H1 (cell line): ENCODE measurements around the gene EPB41L2. TPM values are rescaled to one million over a fixed set of nuclear protein-coding genes. Genes with fewer than 3 reads are reported as not detected.

ENCODE experiments used
- CTCF ChIA-PET: fragments of 300-600 bp; sonication (Branson Sonifier 250); formaldehyde crosslinking; loops from one replicate; lab custom pipeline; 2021; ENCODE audit not compliant: partially characterized antibody; lab: Charles Lee
- POLR2A ChIA-PET: fragments of 300-600 bp; sonication (Branson Sonifier 250); formaldehyde crosslinking; loops from one replicate; lab custom pipeline; 2021; ENCODE audit warnings: inconsistent platforms; ENCODE audit not compliant: partially characterized antibody; lab: Charles Lee
- DNase-seq, 2 experiments: peaks; one replicate each; pipeline versions ENCODE4 v3.0.0 to v3.0.0-alpha.2; 2010 to 2022; ENCODE audit warnings: low spot score in 2 of 2, low read depth in 1 of 2, mixed read lengths in 1 of 2
- FAIRE-seq: peaks from 2 replicates; lab custom pipeline; 2011; peaks lifted over from hg19 to GRCh38; lab: Jason Lieb, UNC
- H2AFZ ChIP-seq: 2 replicates; pipeline ENCODE4 v1.8.1; 2012; ENCODE audit warnings: low read length, inconsistent platforms
- H2AK5ac ChIP-seq: 2 replicates; pipeline ENCODE4 v1.6.1; 2013; ENCODE audit warnings: low read depth, low read length
- H2BK120ac ChIP-seq: replicated peaks from 2 replicates; pipeline ENCODE3; 2013; ENCODE audit warnings: low read depth, low read length, inconsistent platforms
- H2BK12ac ChIP-seq: 2 replicates; pipeline ENCODE4 v1.6.1; 2013; ENCODE audit warnings: low read depth, low read length
- H2BK15ac ChIP-seq: 2 replicates; pipeline ENCODE4 v1.6.1; 2013; ENCODE audit warnings: low read length
- H2BK20ac ChIP-seq: 2 replicates; pipeline ENCODE4 v1.6.1; 2013; ENCODE audit warnings: low read length
- H2BK5ac ChIP-seq: 2 replicates; pipeline ENCODE4 v1.6.1; 2013; ENCODE audit warnings: low read depth, low read length
- H3K14ac ChIP-seq: 2 replicates; pipeline ENCODE4 v1.6.1; 2013; ENCODE audit warnings: inconsistent platforms; ENCODE audit not compliant: insufficient read length
- H3K18ac ChIP-seq: 2 replicates; pipeline ENCODE4 v1.6.1; 2013; ENCODE audit warnings: low read length; ENCODE audit errors: extremely low read depth
- H3K23ac ChIP-seq: 2 replicates; pipeline ENCODE4 v1.6.1; 2013; ENCODE audit warnings: inconsistent platforms; ENCODE audit not compliant: insufficient read length
- H3K23me2 ChIP-seq: 2 replicates; pipeline ENCODE4 v1.6.1; 2013; ENCODE audit warnings: low read depth, low read length
- H3K27ac ChIP-seq: 2 replicates; pipeline ENCODE4 v1.6.1; 2011; ENCODE audit warnings: low read depth, low read length, inconsistent platforms
- H3K27me3 ChIP-seq, 4 experiments: replicated peaks in 1 of 4; 1 replicate in 1 of 4; 2 replicates in 3 of 4; pipeline versions ENCODE4 v1.6.1 to v1.8.1; 2011 to 2013; ENCODE audit warnings: low read length in 3 of 4, mild to moderate bottlenecking in 3 of 4, inconsistent platforms in 2 of 4, mixed read lengths in 2 of 4, moderate library complexity in 1 of 4; ENCODE audit not compliant: control insufficient read depth in 3 of 4, insufficient read depth in 3 of 4; ENCODE audit errors: extremely low read depth in 1 of 4
- H3K36me3 ChIP-seq, 4 experiments: 2 replicates each; pipeline versions ENCODE4 v1.6.1 to v1.8.1; 2011 to 2013; ENCODE audit warnings: mild to moderate bottlenecking in 4 of 4, low read length in 3 of 4, moderate library complexity in 2 of 4, control low read depth in 1 of 4, inconsistent platforms in 1 of 4; ENCODE audit not compliant: insufficient read depth in 4 of 4, control insufficient read depth in 2 of 4
- H3K4ac ChIP-seq: replicated peaks from 2 replicates; pipeline ENCODE3; 2013; ENCODE audit warnings: low read length, low read depth, mixed read lengths, inconsistent platforms; ENCODE audit not compliant: insufficient read length
- H3K4me1 ChIP-seq, 4 experiments: replicated peaks in 1 of 4; 1 replicate in 1 of 4; 2 replicates in 3 of 4; pipeline versions ENCODE4 v1.6.1 to v1.8.1; 2011 to 2013; ENCODE audit warnings: low read length in 3 of 4, inconsistent platforms in 2 of 4, mixed read lengths in 1 of 4; ENCODE audit not compliant: insufficient read depth in 4 of 4, control insufficient read depth in 3 of 4
- H3K4me2 ChIP-seq, 2 experiments: 2 replicates each; pipeline versions ENCODE4 v1.6.1 to v1.8.1; 2011 to 2013; ENCODE audit warnings: low read depth in 2 of 2, low read length in 2 of 2, control low read depth in 1 of 2, inconsistent platforms in 1 of 2, mild to moderate bottlenecking in 1 of 2; ENCODE audit not compliant: insufficient read depth in 1 of 2
- H3K4me3 ChIP-seq, 4 experiments: fragments of 200-600, 300-600 bp in 1 of 4; sonication (generic), shearing (Covaris generic), sonication (Bioruptor Twin) in 1 of 4; 2 replicates each; pipeline versions ENCODE4 v1.5.1 to v1.8.1; 2011 to 2016; ENCODE audit warnings: low read length in 4 of 4, low read depth in 3 of 4, control low read depth in 2 of 4, inconsistent platforms in 2 of 4, mild to moderate bottlenecking in 2 of 4, mixed read lengths in 1 of 4, moderate library complexity in 1 of 4; ENCODE audit not compliant: insufficient read depth in 2 of 4; ENCODE audit errors: extremely low read depth in 1 of 4
- H3K56ac ChIP-seq: replicated peaks from 2 replicates; pipeline ENCODE3; 2013; ENCODE audit warnings: low read depth, mild to moderate bottlenecking, mixed read lengths, low read length, inconsistent platforms; ENCODE audit not compliant: insufficient read length
- H3K79me1 ChIP-seq: 2 replicates; pipeline ENCODE4 v1.6.1; 2013; ENCODE audit warnings: low read depth, low read length, control low read depth
- H3K79me2 ChIP-seq, 2 experiments: 2 replicates each; pipeline versions ENCODE4 v1.6.1 to v1.8.1; 2012 to 2013; ENCODE audit warnings: low read length in 2 of 2, mild to moderate bottlenecking in 2 of 2, inconsistent platforms in 1 of 2; ENCODE audit not compliant: insufficient read depth in 2 of 2, control insufficient read depth in 1 of 2
- H3K9ac ChIP-seq, 4 experiments: replicated peaks in 1 of 4; 1 replicate in 1 of 4; 2 replicates in 3 of 4; pipeline versions ENCODE4 v1.6.1 to v1.8.1; 2011 to 2013; ENCODE audit warnings: low read depth in 3 of 4, low read length in 3 of 4, control low read depth in 2 of 4, mild to moderate bottlenecking in 2 of 4, moderate library complexity in 2 of 4, inconsistent platforms in 1 of 4; ENCODE audit errors: extremely low read depth in 1 of 4
- H3K9me3 ChIP-seq, 2 experiments: 2 replicates each; pipeline versions ENCODE4 v1.6.1 to v1.8.1; 2012 to 2013; ENCODE audit warnings: mild to moderate bottlenecking in 2 of 2, moderate library complexity in 2 of 2, control low read depth in 1 of 2, inconsistent platforms in 1 of 2, low read depth in 1 of 2, low read length in 1 of 2, mixed read lengths in 1 of 2; ENCODE audit not compliant: insufficient read depth in 2 of 2
- H4K20me1 ChIP-seq, 2 experiments: replicated peaks in 1 of 2; 2 replicates each; pipeline versions ENCODE3 to v1.8.1; 2011 to 2013; ENCODE audit warnings: inconsistent platforms in 2 of 2, low read length in 2 of 2, mild to moderate bottlenecking in 1 of 2; ENCODE audit not compliant: insufficient read depth in 2 of 2, control insufficient read depth in 1 of 2
- H4K5ac ChIP-seq: 2 replicates; pipeline ENCODE4 v1.6.1; 2013; ENCODE audit warnings: low read length, low read depth, mixed read lengths, inconsistent platforms; ENCODE audit not compliant: insufficient read length
- H4K8ac ChIP-seq: 2 replicates; pipeline ENCODE4 v1.8.0; 2013; ENCODE audit warnings: mild to moderate bottlenecking, moderate library complexity, low read length, inconsistent platforms; ENCODE audit not compliant: insufficient read depth; ENCODE audit errors: extremely low read depth
- H4K91ac ChIP-seq: replicated peaks from 2 replicates; pipeline ENCODE3; 2013; ENCODE audit warnings: low read length, mixed read lengths, inconsistent platforms; ENCODE audit not compliant: insufficient read length
- BCL11A ChIP-seq, 2 experiments: IDR thresholded peaks; one replicate each; pipeline ENCODE4 v1.6.1; 2011; ENCODE audit warnings: low read depth in 2 of 2, low read length in 2 of 2, mild to moderate bottlenecking in 2 of 2
- BRCA1 ChIP-seq: IDR thresholded peaks from 2 replicates; pipeline ENCODE4 v1.6.1; 2012; ENCODE audit warnings: low read depth, low read length, improper control_type of control experiment
- CBX5 ChIP-seq: fragments of 300-800, 300-1000 bp; sonication (generic); IDR thresholded peaks from 2 replicates; pipeline ENCODE4 v1.7.1; 2016; ENCODE audit warnings: antibody characterized with exemption, low read length, low read depth
- CEBPB ChIP-seq: IDR thresholded peaks from 2 replicates; pipeline ENCODE4 v1.6.1; 2012; ENCODE audit warnings: low read depth, low read length
- POLR2A ChIP-seq, 2 experiments: IDR thresholded peaks; 1 replicate in 1 of 2; 2 replicates in 1 of 2; pipeline ENCODE4 v1.6.1; 2011; ENCODE audit warnings: low read depth in 2 of 2, low read length in 2 of 2, mild to moderate bottlenecking in 2 of 2; ENCODE audit errors: control extremely low read depth in 1 of 2
- SP4 ChIP-seq: IDR thresholded peaks from 2 replicates; pipeline ENCODE4 v1.6.1; 2012; ENCODE audit warnings: low read length, inconsistent platforms
- SUZ12 ChIP-seq: fragments of 200-600 bp; sonication (generic); IDR thresholded peaks from 2 replicates; pipeline ENCODE4 v1.6.1; 2012; ENCODE audit warnings: mild to moderate bottlenecking, inconsistent platforms, low read length, moderate library complexity, mixed read lengths
- TAF1 ChIP-seq: IDR thresholded peaks from 2 replicates; pipeline ENCODE4 v1.6.1; 2011; ENCODE audit warnings: mild to moderate bottlenecking, low read depth, low read length
- ZNF274 ChIP-seq: IDR thresholded peaks from 2 replicates; pipeline ENCODE4 v1.7.0; 2012; ENCODE audit warnings: low read length, borderline replicate concordance; ENCODE audit errors: extremely low read depth
- WGBS, 2 experiments: shearing (Covaris generic) in 1 of 2; methylation state at CpG; one replicate each; pipeline versions ENCODE4 v1.1.6 to v1.1.7; 2013 to 2015; ENCODE audit warnings: low lambda C conversion rate in 2 of 2, mixed read lengths in 2 of 2, inconsistent platforms in 1 of 2, low coverage in 1 of 2, missing lambda C conversion rate in 1 of 2; ENCODE audit not compliant: insufficient replicate concordance in 2 of 2, insufficient coverage in 1 of 2, insufficient read length in 1 of 2; ENCODE audit errors: extremely low coverage in 1 of 2, missing lambda C conversion rate in 1 of 2; 5-methylcytosine and 5-hydroxymethylcytosine counted together
- polyA plus RNA-seq, 7 experiments: library from polyadenylated mRNA; depleted of rRNA in 3 of 7; stranded (reverse) in 5 of 7; unstranded in 2 of 7; fragments of >200 nt in 5 of 7; fragments of 200-250 nt in 2 of 7; gene quantifications; 1 replicate in 5 of 7; 2 replicates in 1 of 7; 4 replicates in 1 of 7; pipeline versions ENCODE4 v1.2.1 to v1.2.3, GENCODE V29; 2011 to 2013; ENCODE audit warnings: missing spikeins in 2 of 7, mixed read lengths in 2 of 7
- total RNA-seq: library from RNA; stranded (reverse); fragmentation: NEBNext Ultra II Directional; extraction: Animal tissue kit (Norgen Biotek cat#: 25700); gene quantifications from 2 replicates; pipeline ENCODE4 v1.2.1, GENCODE V29; 2021
- TF ChIP-seq, protein P1 (sequence below): IDR thresholded peaks from 2 replicates; pipeline ENCODE4 v1.6.1; 2012; ENCODE audit warnings: inconsistent platforms
- TF ChIP-seq, protein P2 (sequence below), 3 experiments: IDR thresholded peaks; 1 replicate in 2 of 3; 2 replicates in 1 of 3; pipeline versions ENCODE4 v1.5.1 to v1.6.1; 2011; ENCODE audit warnings: low read length in 3 of 3, mild to moderate bottlenecking in 3 of 3, inconsistent platforms in 2 of 3, low read depth in 1 of 3, moderate library complexity in 1 of 3; ENCODE audit not compliant: insufficient read depth in 1 of 3; ENCODE audit errors: control extremely low read depth in 1 of 3
- TF ChIP-seq, protein P3 (sequence below): IDR thresholded peaks from 2 replicates; pipeline ENCODE4 v1.6.1; 2012; ENCODE audit warnings: inconsistent platforms

The EPB41L2 gene
- total and polyA plus RNA-seq, 2 of the 8 experiments (the other 6 are each of a cell fraction or from before 2014, with no cell fraction given): 22.5 to 123 TPM

DNA sequence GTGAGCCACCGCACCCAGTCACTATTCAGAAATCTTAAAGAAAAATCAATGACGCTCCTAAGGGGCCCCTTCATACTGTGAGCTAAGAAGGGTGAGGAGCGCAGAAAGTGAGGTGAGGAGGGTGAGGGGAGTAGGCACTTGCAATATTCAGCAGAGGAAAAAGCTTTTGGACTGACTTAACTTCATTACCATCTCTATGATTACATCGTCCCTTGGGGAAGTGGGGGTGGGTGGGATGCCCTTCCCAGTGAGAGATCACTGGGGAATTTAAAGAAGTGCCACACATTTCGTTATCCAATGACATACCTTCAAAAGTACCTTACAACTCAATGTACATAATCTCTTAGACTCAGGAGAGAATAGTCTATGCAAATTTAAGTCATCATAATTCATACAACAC lies 189.3 kb downstream of the EPB41L2 start:
- no peak overlapping the region for H3K23ac ChIP-seq
- no peak overlapping the region for H2BK20ac ChIP-seq
- no peak overlapping the region for H4K5ac ChIP-seq
- H3K27me3 ChIP-seq: no peaks in the 10 kb centered on the region
- DNase-seq (no peak), FAIRE-seq (no peak)
- no peak overlapping the region for H3K14ac ChIP-seq
- H4K91ac ChIP-seq: no peak overlapping the region
- ChIA-PET CTCF (interaction anchor here (0.7 to 3.5 kb wide), 8 partner anchors 11 to 660 kb away, joined by 3 to 25 read pairs (median 4); no protein-coding TSS in a partner anchor), POLR2A (no interaction called here)
- H3K18ac ChIP-seq: no peak overlapping the region
- H2BK15ac ChIP-seq: no peak overlapping the region
- no peaks in the 10 kb centered on the region for H3K23me2 ChIP-seq
- WGBS, 2 experiments: 84% methylated on average over 5 of the region's 5 CpGs; no CpG with 5 or more reads in 1 of the 2 experiments
- no peak overlapping the region for H3K9ac ChIP-seq
- no peak overlapping the region for H3K27ac ChIP-seq
- H2BK12ac ChIP-seq: no peak overlapping the region
- no peaks in the 10 kb centered on the region for H3K79me2 ChIP-seq
- no peak overlapping the region for H3K56ac ChIP-seq
- no peak overlapping the region for H2AK5ac ChIP-seq
- no peaks in the 10 kb centered on the region for H3K36me3 ChIP-seq
- H2BK5ac ChIP-seq: no peak overlapping the region
- no peak overlapping the region for H2AFZ ChIP-seq
- H3K9me3 ChIP-seq: no peaks in the 10 kb centered on the region
- no peaks in the 10 kb centered on the region for H3K79me1 ChIP-seq
- H4K8ac ChIP-seq: no peak overlapping the region
- H3K4ac ChIP-seq: no peak overlapping the region
- no peaks in the 10 kb centered on the region; a peak in 1 of 7 replicates for H3K4me1 ChIP-seq
- H2BK120ac ChIP-seq: no peak overlapping the region
- no peaks in the 10 kb centered on the region for H4K20me1 ChIP-seq
- H3K4me2 ChIP-seq: no peak overlapping the region
- H3K4me3 ChIP-seq: no peak overlapping the region
- TF ChIP-seq TAF1 (no peak), SUZ12 (no peak), SP4 (no peak), CEBPB (no peak), POLR2A (IDR thresholded peaks at IDR 0.05; ENCODE audit: control extremely low read depth in 1 of 2, low read depth in 2 of 2, low read length in 2 of 2) (no peak), CBX5 (no peak), BRCA1 (no peak), ZNF274 (no peak), BCL11A (IDR thresholded peaks at IDR 0.05; ENCODE audit: low read depth in 2 of 2, low read length in 2 of 2) (no peak)
- TF ChIP-seq, protein P1, sequence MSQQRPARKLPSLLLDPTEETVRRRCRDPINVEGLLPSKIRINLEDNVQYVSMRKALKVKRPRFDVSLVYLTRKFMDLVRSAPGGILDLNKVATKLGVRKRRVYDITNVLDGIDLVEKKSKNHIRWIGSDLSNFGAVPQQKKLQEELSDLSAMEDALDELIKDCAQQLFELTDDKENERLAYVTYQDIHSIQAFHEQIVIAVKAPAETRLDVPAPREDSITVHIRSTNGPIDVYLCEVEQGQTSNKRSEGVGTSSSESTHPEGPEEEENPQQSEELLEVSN: no peak
- TF ChIP-seq, protein P2, sequence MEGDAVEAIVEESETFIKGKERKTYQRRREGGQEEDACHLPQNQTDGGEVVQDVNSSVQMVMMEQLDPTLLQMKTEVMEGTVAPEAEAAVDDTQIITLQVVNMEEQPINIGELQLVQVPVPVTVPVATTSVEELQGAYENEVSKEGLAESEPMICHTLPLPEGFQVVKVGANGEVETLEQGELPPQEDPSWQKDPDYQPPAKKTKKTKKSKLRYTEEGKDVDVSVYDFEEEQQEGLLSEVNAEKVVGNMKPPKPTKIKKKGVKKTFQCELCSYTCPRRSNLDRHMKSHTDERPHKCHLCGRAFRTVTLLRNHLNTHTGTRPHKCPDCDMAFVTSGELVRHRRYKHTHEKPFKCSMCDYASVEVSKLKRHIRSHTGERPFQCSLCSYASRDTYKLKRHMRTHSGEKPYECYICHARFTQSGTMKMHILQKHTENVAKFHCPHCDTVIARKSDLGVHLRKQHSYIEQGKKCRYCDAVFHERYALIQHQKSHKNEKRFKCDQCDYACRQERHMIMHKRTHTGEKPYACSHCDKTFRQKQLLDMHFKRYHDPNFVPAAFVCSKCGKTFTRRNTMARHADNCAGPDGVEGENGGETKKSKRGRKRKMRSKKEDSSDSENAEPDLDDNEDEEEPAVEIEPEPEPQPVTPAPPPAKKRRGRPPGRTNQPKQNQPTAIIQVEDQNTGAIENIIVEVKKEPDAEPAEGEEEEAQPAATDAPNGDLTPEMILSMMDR (IDR thresholded peaks at IDR 0.05; ENCODE audit: control extremely low read depth in 1 of 3, insufficient read depth in 1 of 3, low read depth in 1 of 3, low read length in 3 of 3): no peak
- TF ChIP-seq, protein P3, sequence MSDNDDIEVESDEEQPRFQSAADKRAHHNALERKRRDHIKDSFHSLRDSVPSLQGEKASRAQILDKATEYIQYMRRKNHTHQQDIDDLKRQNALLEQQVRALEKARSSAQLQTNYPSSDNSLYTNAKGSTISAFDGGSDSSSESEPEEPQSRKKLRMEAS: no peak
